GM23338 (cell line): ENCODE measurements around the gene DYNLRB1.

Experiments
- EZH2 ChIP-seq: fragments of 200-600 bp; sonication (generic); IDR thresholded peaks from one replicate; pipeline ENCODE4 v1.8.0; 2017; ENCODE audit warnings: antibody characterized with exemption, mild to moderate bottlenecking, low read depth; ENCODE audit not compliant: unreplicated experiment
- JUNB ChIP-seq: IDR thresholded peaks from one replicate; pipeline ENCODE4 v1.6.1; 2016; ENCODE audit warnings: antibody characterized with exemption; ENCODE audit not compliant: unreplicated experiment
- STAT1 ChIP-seq: IDR thresholded peaks from one replicate; pipeline ENCODE4 v1.6.1; 2016; ENCODE audit warnings: antibody characterized with exemption; ENCODE audit not compliant: unreplicated experiment
- TF ChIP-seq, protein P1 (sequence below), 2 experiments: fragments of 200-600 bp in 1 of 2; sonication (generic) in 1 of 2; conservative IDR thresholded peaks; 2 replicates each; pipeline versions ENCODE4 v1.5.1 to v1.6.1; 2016 to 2017; ENCODE audit warnings: antibody characterized with exemption in 2 of 2, low read depth in 2 of 2, mild to moderate bottlenecking in 2 of 2, moderate library complexity in 1 of 2
- TF ChIP-seq, protein P2 (sequence below): IDR thresholded peaks from one replicate; pipeline ENCODE4 v1.6.1; 2018; ENCODE audit warnings: antibody characterized with exemption; ENCODE audit not compliant: unreplicated experiment

DNA sequence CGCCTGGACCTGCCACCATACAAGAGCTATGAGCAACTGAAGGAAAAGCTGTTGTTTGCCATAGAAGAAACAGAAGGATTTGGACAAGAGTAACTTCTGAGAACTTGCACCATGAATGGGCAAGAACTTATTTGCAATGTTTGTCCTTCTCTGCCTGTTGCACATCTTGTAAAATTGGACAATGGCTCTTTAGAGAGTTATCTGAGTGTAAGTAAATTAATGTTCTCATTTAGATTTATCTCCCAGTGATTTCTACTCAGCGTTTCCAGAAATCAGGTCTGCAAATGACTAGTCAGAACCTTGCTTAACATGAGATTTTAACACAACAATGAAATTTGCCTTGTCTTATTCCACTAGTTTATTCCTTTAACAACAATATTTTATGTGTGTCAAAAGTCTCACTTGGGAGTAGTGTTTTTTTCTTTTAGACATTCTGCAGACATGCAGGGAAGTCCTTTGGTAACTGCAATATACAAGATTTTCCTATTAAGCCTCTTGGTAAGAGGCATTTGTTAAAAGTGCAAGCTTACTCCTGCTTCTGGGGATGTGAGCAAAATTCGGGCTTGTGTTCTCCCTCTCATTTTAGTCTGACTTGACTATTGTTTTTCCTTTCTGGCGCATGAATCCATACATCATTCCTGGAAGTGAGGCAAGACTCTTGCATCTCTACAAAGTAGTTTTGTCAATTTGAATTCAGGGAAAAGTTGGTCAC, 8.4 kb upstream of the DYNLRB1 start:
- TF ChIP-seq, protein P1, sequence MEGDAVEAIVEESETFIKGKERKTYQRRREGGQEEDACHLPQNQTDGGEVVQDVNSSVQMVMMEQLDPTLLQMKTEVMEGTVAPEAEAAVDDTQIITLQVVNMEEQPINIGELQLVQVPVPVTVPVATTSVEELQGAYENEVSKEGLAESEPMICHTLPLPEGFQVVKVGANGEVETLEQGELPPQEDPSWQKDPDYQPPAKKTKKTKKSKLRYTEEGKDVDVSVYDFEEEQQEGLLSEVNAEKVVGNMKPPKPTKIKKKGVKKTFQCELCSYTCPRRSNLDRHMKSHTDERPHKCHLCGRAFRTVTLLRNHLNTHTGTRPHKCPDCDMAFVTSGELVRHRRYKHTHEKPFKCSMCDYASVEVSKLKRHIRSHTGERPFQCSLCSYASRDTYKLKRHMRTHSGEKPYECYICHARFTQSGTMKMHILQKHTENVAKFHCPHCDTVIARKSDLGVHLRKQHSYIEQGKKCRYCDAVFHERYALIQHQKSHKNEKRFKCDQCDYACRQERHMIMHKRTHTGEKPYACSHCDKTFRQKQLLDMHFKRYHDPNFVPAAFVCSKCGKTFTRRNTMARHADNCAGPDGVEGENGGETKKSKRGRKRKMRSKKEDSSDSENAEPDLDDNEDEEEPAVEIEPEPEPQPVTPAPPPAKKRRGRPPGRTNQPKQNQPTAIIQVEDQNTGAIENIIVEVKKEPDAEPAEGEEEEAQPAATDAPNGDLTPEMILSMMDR (conservative IDR thresholded peaks at IDR 0.05; ENCODE audit: low read depth in 2 of 2) = no peak
- TF ChIP-seq STAT1 (no peak), EZH2 (no peak), JUNB (no peak)
- TF ChIP-seq, protein P2, sequence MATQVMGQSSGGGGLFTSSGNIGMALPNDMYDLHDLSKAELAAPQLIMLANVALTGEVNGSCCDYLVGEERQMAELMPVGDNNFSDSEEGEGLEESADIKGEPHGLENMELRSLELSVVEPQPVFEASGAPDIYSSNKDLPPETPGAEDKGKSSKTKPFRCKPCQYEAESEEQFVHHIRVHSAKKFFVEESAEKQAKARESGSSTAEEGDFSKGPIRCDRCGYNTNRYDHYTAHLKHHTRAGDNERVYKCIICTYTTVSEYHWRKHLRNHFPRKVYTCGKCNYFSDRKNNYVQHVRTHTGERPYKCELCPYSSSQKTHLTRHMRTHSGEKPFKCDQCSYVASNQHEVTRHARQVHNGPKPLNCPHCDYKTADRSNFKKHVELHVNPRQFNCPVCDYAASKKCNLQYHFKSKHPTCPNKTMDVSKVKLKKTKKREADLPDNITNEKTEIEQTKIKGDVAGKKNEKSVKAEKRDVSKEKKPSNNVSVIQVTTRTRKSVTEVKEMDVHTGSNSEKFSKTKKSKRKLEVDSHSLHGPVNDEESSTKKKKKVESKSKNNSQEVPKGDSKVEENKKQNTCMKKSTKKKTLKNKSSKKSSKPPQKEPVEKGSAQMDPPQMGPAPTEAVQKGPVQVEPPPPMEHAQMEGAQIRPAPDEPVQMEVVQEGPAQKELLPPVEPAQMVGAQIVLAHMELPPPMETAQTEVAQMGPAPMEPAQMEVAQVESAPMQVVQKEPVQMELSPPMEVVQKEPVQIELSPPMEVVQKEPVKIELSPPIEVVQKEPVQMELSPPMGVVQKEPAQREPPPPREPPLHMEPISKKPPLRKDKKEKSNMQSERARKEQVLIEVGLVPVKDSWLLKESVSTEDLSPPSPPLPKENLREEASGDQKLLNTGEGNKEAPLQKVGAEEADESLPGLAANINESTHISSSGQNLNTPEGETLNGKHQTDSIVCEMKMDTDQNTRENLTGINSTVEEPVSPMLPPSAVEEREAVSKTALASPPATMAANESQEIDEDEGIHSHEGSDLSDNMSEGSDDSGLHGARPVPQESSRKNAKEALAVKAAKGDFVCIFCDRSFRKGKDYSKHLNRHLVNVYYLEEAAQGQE = no peak
